Testis (tissue), 3 donors: Measurements from ENCODE around the gene ZNF550. TPM values are rescaled to one million over a fixed set of nuclear protein-coding genes. Genes with fewer than 3 reads are reported as not detected.

Experiments
- DNase-seq: peaks from one replicate; pipeline ENCODE4 v3.0.0-alpha.2; 2019
- H3K27ac ChIP-seq, 2 donors: fragments of 200-600 bp; sonication (generic); one replicate each; pipeline ENCODE4 v1.5.1; 2019
- H3K27me3 ChIP-seq: fragments of 200-600 bp; sonication (generic); one replicate; pipeline ENCODE4 v1.5.1; 2019
- H3K36me3 ChIP-seq: fragments of 200-600 bp; sonication (generic); one replicate; pipeline ENCODE4 v1.5.1; 2017; ENCODE audit warnings: low read depth; ENCODE audit errors: missing control alignments
- H3K4me1 ChIP-seq: fragments of 200-600 bp; sonication (generic); one replicate; pipeline ENCODE4 v1.5.1; 2019
- H3K4me3 ChIP-seq, 2 donors: fragments of 200-600 bp; sonication (generic); one replicate each; pipeline ENCODE4 v1.5.1; 2017 to 2019
- H3K9me3 ChIP-seq: fragments of 200-600 bp; sonication (generic); one replicate; pipeline ENCODE4 v1.5.1; 2017
- CTCF ChIP-seq, 3 experiments: fragments of 450-650 bp in 2 of 3; fragments of 200-600 bp in 1 of 3; sonication (generic) in 1 of 3; IDR thresholded peaks; one replicate each; pipeline ENCODE4 v1.5.1; 2016 to 2019; ENCODE audit warnings: antibody characterized with exemption in 3 of 3, mild to moderate bottlenecking in 2 of 3, moderate library complexity in 1 of 3
- POLR2A ChIP-seq: fragments of 450-650 bp; IDR thresholded peaks from one replicate; pipeline ENCODE4 v1.6.1; 2017; ENCODE audit warnings: antibody characterized with exemption, mild to moderate bottlenecking, moderate library complexity
- WGBS, 2 donors: methylation state at CpG; one replicate each; pipeline ENCODE4 v1.1.5; 2018; 5-methylcytosine and 5-hydroxymethylcytosine counted together
- intact Hi-C: fragments of 100-400 bp; cut with DNase I; formaldehyde crosslinking; loops from one replicate; pipeline ENCODE4 v1.15.1; 2023; ENCODE audit warnings: low total_unique reads
- polyA plus RNA-seq: library from polyadenylated mRNA; stranded (reverse); fragments of 350-450 nt; fragmentation: Illumina TruSeq; extraction: RNeasy Lipid Tissue Mini Kit (QIAGEN cat#74804); gene quantifications from one replicate; pipeline ENCODE4 v1.2.3, GENCODE V29; 2014; ENCODE audit warnings: low read depth, low replicate concordance; ENCODE audit not compliant: insufficient read depth
- total RNA-seq, 2 donors: library from RNA; depleted of rRNA; stranded (reverse); fragments of >200 nt; gene quantifications; one replicate each; pipeline ENCODE4 v1.2.3, GENCODE V29; 2016

Gene ZNF550
- total and polyA plus RNA-seq, 3 donors from 2014 or later, result 5.7 to 10.7 (median 9.9) TPM

DNA sequence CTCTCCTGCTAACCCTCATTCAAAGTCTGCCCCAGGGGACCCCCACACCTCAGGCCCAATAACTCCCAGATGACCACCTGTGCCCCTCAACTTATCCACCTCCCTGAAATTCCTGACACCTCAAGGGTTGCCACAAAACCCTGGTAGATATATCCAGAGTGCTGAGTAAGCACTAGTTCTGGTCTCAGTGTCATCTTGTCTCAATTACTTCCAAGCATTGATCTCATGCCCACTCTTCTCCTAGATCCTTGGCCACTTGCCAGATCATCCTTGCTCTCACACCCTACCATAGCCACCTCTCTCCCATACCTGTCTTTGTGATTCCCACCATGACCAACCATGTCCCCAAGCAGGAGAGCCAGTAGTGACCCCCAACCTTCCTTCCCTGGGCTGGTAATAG, 17.0 kb upstream of the ZNF550 start:
- no peak for DNase-seq
- intact Hi-C loops, result no loop called here
- no peak overlapping the region for H3K27ac ChIP-seq
- H3K36me3 ChIP-seq, result no peaks in the 10 kb centered on the region
- H3K4me1 ChIP-seq, result peaks cover 5% of the 10 kb centered on the region
- H3K27me3 ChIP-seq, result no peaks in the 10 kb centered on the region
- TF ChIP-seq CTCF (IDR thresholded peaks at IDR 0.05) (no peak), POLR2A (no peak)
- no peaks in the 10 kb centered on the region for H3K9me3 ChIP-seq
- no peak overlapping the region for H3K4me3 ChIP-seq

DNA sequence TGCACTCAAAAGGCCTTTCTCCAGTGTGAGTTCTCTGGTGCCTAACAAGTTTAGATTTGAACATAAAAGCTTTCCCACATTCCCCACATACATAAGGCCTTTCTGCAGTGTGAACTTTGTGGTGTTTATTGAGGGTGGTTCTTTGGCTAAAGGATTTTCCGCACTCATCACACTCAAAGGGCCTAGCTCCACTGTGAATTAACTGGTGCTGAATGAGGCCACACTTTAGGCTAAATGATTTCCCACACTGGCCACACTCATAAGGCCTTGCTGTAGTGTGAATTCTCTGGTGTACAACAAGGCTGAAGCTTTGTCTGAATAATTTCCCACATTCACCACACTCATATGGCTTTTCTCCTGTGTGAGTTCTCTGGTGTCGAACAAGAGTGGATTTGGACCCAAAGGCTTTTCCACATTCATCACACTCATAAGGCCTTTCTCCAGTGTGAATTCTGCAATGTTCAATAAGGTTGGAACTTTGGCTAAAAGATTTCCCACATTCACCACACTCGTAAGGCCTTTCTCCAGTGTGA, 12.8 kb upstream of the ZNF550 start:
- no peaks in the 10 kb centered on the region for H3K4me1 ChIP-seq
- no peak for TF ChIP-seq POLR2A
- H3K4me3 ChIP-seq, result no peak overlapping the region
- DNase-seq, result no peak
- intact Hi-C loops, result no loop called here
- 97 to 98% methylated on average over 3 of the region's 3 CpGs for WGBS, 2 donors
- H3K27ac ChIP-seq, result no peak overlapping the region
- no peaks in the 10 kb centered on the region for H3K9me3 ChIP-seq
- H3K36me3 ChIP-seq, result no peaks in the 10 kb centered on the region
- no peaks in the 10 kb centered on the region for H3K27me3 ChIP-seq

- DNase-seq, result no peak
- no peaks in the 10 kb centered on the region for H3K36me3 ChIP-seq
- no peak overlapping the region for H3K27ac ChIP-seq
- TF ChIP-seq CTCF (IDR thresholded peaks at IDR 0.05) (no peak), POLR2A (no peak)
- H3K4me3 ChIP-seq, result no peak overlapping the region
- intact Hi-C loops, result no loop called here
- H3K9me3 ChIP-seq, result peaks cover 5% of the 10 kb centered on the region
- H3K4me1 ChIP-seq, result no peaks in the 10 kb centered on the region
- no peaks in the 10 kb centered on the region for H3K27me3 ChIP-seq
Observed at GRCh38 chr19:57570707-57571106, 11.0 kb upstream of the ZNF550 start.

- 50 to 53% methylated on average over 7 of the region's 7 CpGs for WGBS, 2 donors
Observed at GRCh38 chr19:57566396-57567265, 7.0 kb upstream of the ZNF550 start.

DNA sequence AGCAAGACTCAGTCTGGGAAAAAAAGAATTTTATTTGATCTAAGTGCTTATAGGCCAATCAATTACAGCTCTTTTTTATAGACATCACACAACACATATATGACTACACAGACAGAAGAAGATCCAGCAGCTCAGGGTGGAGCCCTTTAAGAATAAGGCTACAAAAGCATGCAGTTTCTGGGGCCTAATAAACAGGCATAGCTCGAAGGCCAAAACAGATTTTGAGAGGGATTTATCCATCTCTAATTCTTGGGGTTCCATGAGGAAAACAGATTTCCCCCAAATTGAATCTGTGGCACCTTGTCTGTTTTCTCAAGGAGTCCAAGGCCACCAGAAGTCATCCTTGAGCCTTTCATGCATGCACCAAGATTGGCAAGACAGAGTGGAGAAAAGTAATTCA, 3.9 kb upstream of the ZNF550 start:
- no peaks in the 10 kb centered on the region for H3K36me3 ChIP-seq
- H3K4me1 ChIP-seq, result peaks cover 8% of the 10 kb centered on the region
- no peak for DNase-seq
- no peaks in the 10 kb centered on the region for H3K27me3 ChIP-seq
- intact Hi-C loops, result no loop called here
- no peak overlapping the region for H3K4me3 ChIP-seq
- TF ChIP-seq POLR2A (no peak), CTCF (IDR thresholded peaks at IDR 0.05) (no peak)
- H3K27ac ChIP-seq, result no peak overlapping the region
- 79 to 100% methylated on average over 1 of the region's 1 CpG for WGBS, 2 donors
- peaks cover 5% of the 10 kb centered on the region for H3K9me3 ChIP-seq

More at GRCh38 chr19:57566396-57567265, 7.0 kb upstream of the ZNF550 start:
- Histone ChIP-seq H3K36me3 (no peaks in the 10 kb centered on the region), H3K9me3 (peaks cover 5% of the 10 kb centered on the region), H3K4me1 (no peaks in the 10 kb centered on the region), H3K27me3 (no peaks in the 10 kb centered on the region), H3K27ac (no peak overlapping the region), H3K4me3 (no peak overlapping the region)
- no peak for TF ChIP-seq CTCF (IDR thresholded peaks at IDR 0.05)
- no peak for TF ChIP-seq POLR2A
- intact Hi-C loops, result no loop called here
- no peak for DNase-seq
